GM18873 (cell line): ENCODE measurements around the gene ALLC.

Experiments
- ATAC-seq: cut with Tn5 transposase; IDR thresholded peaks from one replicate; pipeline ENCODE4 v1.9.1; 2021; ENCODE audit warnings: mild to moderate bottlenecking, moderate library complexity, moderate number of reproducible peaks; ENCODE audit not compliant: unreplicated experiment, low FRiP score

Gene ALLC

GRCh38 chr2:3674066-3674845, 16.3 kb downstream of the ALLC start:
- ATAC-seq: no peak

- no peak for ATAC-seq
Observed at GRCh38 chr2:3675687-3676086, 17.7 kb downstream of the ALLC start.

- ATAC-seq: no peak
Observed at GRCh38 chr2:3677436-3677835, 19.4 kb downstream of the ALLC start.

- no peak for ATAC-seq
Observed at GRCh38 chr2:3678212-3678611, 20.2 kb downstream of the ALLC start.

GRCh38 chr2:3679180-3679579, 21.2 kb downstream of the ALLC start:
- ATAC-seq: no peak

GRCh38 chr2:3679616-3680393, 21.8 kb downstream of the ALLC start:
- no peak for ATAC-seq

GRCh38 chr2:3680548-3681345, 22.7 kb downstream of the ALLC start:
- no peak for ATAC-seq

GRCh38 chr2:3681625-3682024, 23.6 kb downstream of the ALLC start:
- no peak for ATAC-seq

GRCh38 chr2:3682811-3683210, 24.8 kb downstream of the ALLC start:
- ATAC-seq: no peak

- no peak for ATAC-seq
Observed at GRCh38 chr2:3683748-3684454, 25.9 kb downstream of the ALLC start.

GRCh38 chr2:3689998-3690748, 32.2 kb downstream of the ALLC start:
- no peak for ATAC-seq

- ATAC-seq: no peak
Observed at GRCh38 chr2:3692375-3692774, 34.4 kb downstream of the ALLC start.

GRCh38 chr2:3696545-3696944, 38.5 kb downstream of the ALLC start:
- ATAC-seq: no peak

GRCh38 chr2:3701071-3701470, 43.1 kb downstream of the ALLC start:
- no peak for ATAC-seq

GRCh38 chr2:3703236-3703756, 45.3 kb downstream of the ALLC start, which contains the start of gene DCDC2C:
TSS of gene DCDC2C (plus strand) at chr2:3703575. CDS start at chr2:3703752, 177 bp downstream.
- ATAC-seq: no peak

- ATAC-seq: no peak
Observed at GRCh38 chr2:3703757-3704355, 45.9 kb downstream of the ALLC start.

GRCh38 chr2:3704692-3705091, 46.7 kb downstream of the ALLC start:
- no peak for ATAC-seq

- no peak for ATAC-seq
Observed at GRCh38 chr2:3705782-3706181, 47.8 kb downstream of the ALLC start.

- ATAC-seq: no peak
Observed at GRCh38 chr2:3706892-3707291, 48.9 kb downstream of the ALLC start.
